Progenitor cell of endocrine pancreas (in vitro differentiated cells): ENCODE data around the gene ANKRD29. TPM values are rescaled to one million over a fixed set of nuclear protein-coding genes. Genes with fewer than 3 reads are reported as not detected.

Experiments
- DNase-seq: peaks from one replicate; pipeline ENCODE4 v3.0.0; 2021; ENCODE audit warnings: low spot score; ENCODE audit not compliant: unreplicated experiment
- H3K27ac Mint-ChIP-seq: 2 replicates; pipeline ENCODE4 v1.8.0; 2021; ENCODE audit warnings: mild to moderate bottlenecking, moderate library complexity, mixed read lengths
- H3K27me3 Mint-ChIP-seq: 2 replicates; pipeline ENCODE4 v1.8.0; 2021; ENCODE audit warnings: mixed read lengths
- H3K36me3 Mint-ChIP-seq: 2 replicates; pipeline ENCODE4 v1.8.0; 2022; ENCODE audit warnings: mixed read lengths; ENCODE audit not compliant: insufficient read depth
- H3K4me1 Mint-ChIP-seq: 2 replicates; pipeline ENCODE4 v1.8.0; 2021; ENCODE audit warnings: low read depth, mixed read lengths
- H3K4me3 Mint-ChIP-seq: 2 replicates; pipeline ENCODE4 v1.8.0; 2021; ENCODE audit warnings: low read depth, mild to moderate bottlenecking, moderate library complexity, mixed read lengths
- H3K9me3 Mint-ChIP-seq: 2 replicates; pipeline ENCODE4 v1.8.0; 2021; ENCODE audit warnings: low read depth, mixed read lengths
- CTCF ChIP-seq: fragments of 200-600 bp; sonication (generic); IDR thresholded peaks from one replicate; pipeline ENCODE4 v1.5.0; 2021; ENCODE audit warnings: antibody characterized with exemption, mild to moderate bottlenecking; ENCODE audit not compliant: unreplicated experiment
- total RNA-seq: library from RNA; stranded (reverse); gene quantifications from 2 replicates; pipeline ENCODE4 v1.2.1, GENCODE V29; 2021

The ANKRD29 gene
- total RNA-seq, 1 donor from 2014 or later: 0.41 TPM

GRCh38 chr18:23631312-23631711 lies 31.4 kb downstream of the ANKRD29 start:
- H3K4me3 Mint-ChIP-seq: no peak overlapping the region
- peaks cover 53% of the 10 kb centered on the region for H3K27me3 Mint-ChIP-seq
- H3K27ac Mint-ChIP-seq: no peak overlapping the region
- no peaks in the 10 kb centered on the region for H3K9me3 Mint-ChIP-seq
- H3K36me3 Mint-ChIP-seq: no peaks in the 10 kb centered on the region
- no peak for TF ChIP-seq CTCF
- peaks cover 8% of the 10 kb centered on the region for H3K4me1 Mint-ChIP-seq
- no peak for DNase-seq

DNA sequence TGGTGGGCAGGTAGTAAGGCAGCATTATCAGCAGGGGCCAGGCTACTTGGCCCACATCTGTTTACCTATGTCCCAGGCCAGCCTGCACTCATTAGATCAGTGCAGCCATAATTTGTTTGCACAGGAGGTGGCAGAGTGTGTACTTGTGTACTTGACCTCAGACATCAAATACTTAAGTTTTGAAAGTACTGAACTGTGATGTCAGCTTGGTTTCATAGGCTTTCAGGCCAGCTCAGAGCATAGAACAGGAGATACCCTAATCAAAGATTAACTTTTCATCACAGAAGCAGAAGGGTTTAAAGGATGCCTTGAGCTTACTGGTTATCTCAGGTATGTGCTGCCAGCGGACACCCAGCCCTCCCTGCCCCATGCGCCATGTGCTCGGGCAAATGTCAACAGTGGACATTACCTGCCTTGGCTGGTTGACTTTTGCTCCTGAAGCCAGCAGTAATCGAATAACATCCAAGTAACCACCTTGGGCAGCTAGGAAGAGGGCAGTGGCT lies 33.2 kb downstream of the ANKRD29 start:
- peaks cover 57% of the 10 kb centered on the region for H3K27me3 Mint-ChIP-seq
- peaks cover 8% of the 10 kb centered on the region for H3K4me1 Mint-ChIP-seq
- no peak overlapping the region for H3K4me3 Mint-ChIP-seq
- H3K27ac Mint-ChIP-seq: no peak overlapping the region
- no peaks in the 10 kb centered on the region for H3K36me3 Mint-ChIP-seq
- TF ChIP-seq CTCF: no peak
- DNase-seq: no peak
- no peaks in the 10 kb centered on the region for H3K9me3 Mint-ChIP-seq

- no peak for DNase-seq
- Mint-ChIP-seq H3K27me3 (peaks cover 56% of the 10 kb centered on the region), H3K36me3 (no peaks in the 10 kb centered on the region), H3K9me3 (no peaks in the 10 kb centered on the region), H3K4me3 (no peak overlapping the region), H3K27ac (no peak overlapping the region), H3K4me1 (peaks cover 8% of the 10 kb centered on the region)
- no peak for TF ChIP-seq CTCF
Observed at GRCh38 chr18:23627970-23628369, 34.7 kb downstream of the ANKRD29 start.

GRCh38 chr18:23627321-23627720 lies 35.4 kb downstream of the ANKRD29 start:
- H3K4me3 Mint-ChIP-seq: no peak overlapping the region

GRCh38 chr18:23626451-23627279 lies 36.0 kb downstream of the ANKRD29 start:
- no peak overlapping the region for H3K4me3 Mint-ChIP-seq
- no peak for DNase-seq
- TF ChIP-seq CTCF: no peak
- H3K4me1 Mint-ChIP-seq: peaks cover 8% of the 10 kb centered on the region
- H3K9me3 Mint-ChIP-seq: no peaks in the 10 kb centered on the region
- H3K27ac Mint-ChIP-seq: no peak overlapping the region
- H3K36me3 Mint-ChIP-seq: no peaks in the 10 kb centered on the region
- H3K27me3 Mint-ChIP-seq: peaks cover 58% of the 10 kb centered on the region

More at GRCh38 chr18:23627321-23627720, 35.4 kb downstream of the ANKRD29 start:
- Mint-ChIP-seq H3K9me3 (no peaks in the 10 kb centered on the region), H3K4me1 (peaks cover 8% of the 10 kb centered on the region), H3K36me3 (no peaks in the 10 kb centered on the region), H3K27me3 (peaks cover 57% of the 10 kb centered on the region), H3K27ac (no peak overlapping the region)
- TF ChIP-seq CTCF: no peak
- DNase-seq: no peak
